ENCODE data around the gene AFAP1.

- TF ChIP-seq GATA3 (IDR thresholded peaks at IDR 0.05; ENCODE audit: low read depth, low read length) = no peak
- TF ChIP-seq GATA2 (IDR thresholded peaks at IDR 0.05; ENCODE audit: low read depth, low read length) = no peak
These were observed 108.3 kb downstream of the AFAP1 start for GRCh38 chr4:7831330-7831729.

All from SH-SY5Y (cell line).